DOHH2 (cell line): ENCODE data around the gene SPART.

ENCODE experiments used
- EZH2phosphoT487 ChIP-seq: fragments of 200-600 bp; sonication (generic); IDR thresholded peaks from 2 replicates; pipeline ENCODE4 v1.6.1; 2017; ENCODE audit warnings: borderline replicate concordance, mild to moderate bottlenecking, antibody characterized with exemption, low read length, moderate library complexity, mixed read lengths
- TF ChIP-seq, protein P1 (sequence below): fragments of 200-600 bp; sonication (generic); IDR thresholded peaks from one replicate; pipeline ENCODE4 v1.5.1; 2014; ENCODE audit warnings: antibody characterized with exemption, mild to moderate bottlenecking, low read depth, low read length; ENCODE audit not compliant: poor library complexity, severe bottlenecking

DNA sequence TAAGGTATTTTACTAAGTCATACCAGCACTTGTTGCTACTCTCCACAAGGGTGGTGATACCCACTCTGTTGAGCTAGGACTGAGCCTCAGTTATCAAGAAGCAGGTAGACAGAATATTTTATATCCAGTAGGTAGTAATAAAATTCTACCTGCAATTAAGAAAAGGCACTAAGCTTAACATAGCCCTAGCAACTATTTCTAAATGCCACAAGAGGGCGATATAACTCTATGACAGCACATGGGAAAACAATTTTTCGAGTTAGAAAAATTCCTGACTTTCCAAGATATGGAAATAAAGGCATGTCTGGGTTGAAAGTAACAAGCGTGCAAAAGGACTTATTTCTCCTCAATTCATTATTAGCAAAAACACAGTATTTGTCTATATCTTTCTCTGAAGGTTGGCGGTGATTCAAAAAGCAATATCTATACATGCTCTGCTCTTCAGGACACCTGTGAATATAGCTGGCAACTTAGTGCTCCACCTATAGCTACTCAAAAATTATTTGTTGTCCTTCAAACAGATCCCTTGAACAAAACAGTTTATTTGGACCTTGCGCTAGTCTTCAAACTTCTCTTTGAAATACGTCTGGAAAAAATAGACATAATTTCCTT, 63.3 kb downstream of the SPART start:
- TF ChIP-seq, protein P1, sequence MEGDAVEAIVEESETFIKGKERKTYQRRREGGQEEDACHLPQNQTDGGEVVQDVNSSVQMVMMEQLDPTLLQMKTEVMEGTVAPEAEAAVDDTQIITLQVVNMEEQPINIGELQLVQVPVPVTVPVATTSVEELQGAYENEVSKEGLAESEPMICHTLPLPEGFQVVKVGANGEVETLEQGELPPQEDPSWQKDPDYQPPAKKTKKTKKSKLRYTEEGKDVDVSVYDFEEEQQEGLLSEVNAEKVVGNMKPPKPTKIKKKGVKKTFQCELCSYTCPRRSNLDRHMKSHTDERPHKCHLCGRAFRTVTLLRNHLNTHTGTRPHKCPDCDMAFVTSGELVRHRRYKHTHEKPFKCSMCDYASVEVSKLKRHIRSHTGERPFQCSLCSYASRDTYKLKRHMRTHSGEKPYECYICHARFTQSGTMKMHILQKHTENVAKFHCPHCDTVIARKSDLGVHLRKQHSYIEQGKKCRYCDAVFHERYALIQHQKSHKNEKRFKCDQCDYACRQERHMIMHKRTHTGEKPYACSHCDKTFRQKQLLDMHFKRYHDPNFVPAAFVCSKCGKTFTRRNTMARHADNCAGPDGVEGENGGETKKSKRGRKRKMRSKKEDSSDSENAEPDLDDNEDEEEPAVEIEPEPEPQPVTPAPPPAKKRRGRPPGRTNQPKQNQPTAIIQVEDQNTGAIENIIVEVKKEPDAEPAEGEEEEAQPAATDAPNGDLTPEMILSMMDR: peak; percentile 84
- no peak for TF ChIP-seq EZH2phosphoT487
